HG03135 (cell line): ENCODE data around the gene MAPT.

Source experiments
- ATAC-seq: cut with Tn5 transposase; IDR thresholded peaks from one replicate; pipeline ENCODE4 v1.9.1; 2021; ENCODE audit warnings: mild to moderate bottlenecking, moderate library complexity; ENCODE audit not compliant: unreplicated experiment

Gene MAPT

GRCh38 chr17:46043606-46044005 lies 149.3 kb downstream of the MAPT start:
- ATAC-seq: no peak

- no peak for ATAC-seq
These were observed 150.1 kb downstream of the MAPT start for GRCh38 chr17:46044286-46044928.

- no peak for ATAC-seq
These were observed 150.6 kb downstream of the MAPT start for GRCh38 chr17:46044989-46045388.

- no peak for ATAC-seq
These were observed 151.3 kb downstream of the MAPT start for GRCh38 chr17:46045639-46046038.

- no peak for ATAC-seq
These were observed 152.6 kb downstream of the MAPT start for GRCh38 chr17:46046957-46047356.

- ATAC-seq: no peak
These were observed 153.0 kb downstream of the MAPT start for GRCh38 chr17:46047398-46047797.

GRCh38 chr17:46047856-46048255 lies 153.5 kb downstream of the MAPT start:
- ATAC-seq: no peak

GRCh38 chr17:46049656-46050055 lies 155.3 kb downstream of the MAPT start:
- ATAC-seq: no peak

GRCh38 chr17:46053911-46054534 lies 159.7 kb downstream of the MAPT start:
- no peak for ATAC-seq

GRCh38 chr17:46056800-46057304 lies 162.5 kb downstream of the MAPT start:
- ATAC-seq: no peak

GRCh38 chr17:46057366-46057765 lies 163.0 kb downstream of the MAPT start:
- no peak for ATAC-seq

GRCh38 chr17:46059486-46059885 lies 165.1 kb downstream of the MAPT start:
- no peak for ATAC-seq

GRCh38 chr17:46060461-46060860 lies 166.1 kb downstream of the MAPT start:
- ATAC-seq: no peak

- no peak for ATAC-seq
These were observed 167.1 kb downstream of the MAPT start for GRCh38 chr17:46061435-46061834.

- ATAC-seq: no peak
These were observed 168.9 kb downstream of the MAPT start for GRCh38 chr17:46063241-46063640.

- ATAC-seq: no peak
These were observed 170.1 kb downstream of the MAPT start for GRCh38 chr17:46064460-46064859.

GRCh38 chr17:46071796-46072195 lies 177.4 kb downstream of the MAPT start:
- no peak for ATAC-seq

- ATAC-seq: no peak
These were observed 178.6 kb downstream of the MAPT start for GRCh38 chr17:46072998-46073397.

GRCh38 chr17:46074540-46074939 lies 180.2 kb downstream of the MAPT start:
- ATAC-seq: no peak
